SK-N-MC (cell line): ENCODE measurements around the gene CYP4F22.

Experiments used
- EZH2 ChIP-seq: fragments of 200-600 bp; sonication (generic); IDR thresholded peaks from one replicate; pipeline ENCODE4 v1.6.1; 2017; ENCODE audit warnings: antibody characterized with exemption
- POLR2AphosphoS5 ChIP-seq: IDR thresholded peaks from 2 replicates; pipeline ENCODE4 v1.6.1; 2012; ENCODE audit warnings: mild to moderate bottlenecking, low read depth, low read length, borderline replicate concordance

GRCh38 chr19:15555759-15556633 is 47.7 kb downstream of the CYP4F22 start:
- TF ChIP-seq EZH2 (no peak), POLR2AphosphoS5 (peak; percentile 21; the same call in 1 of the 2 replicates)
